HG03378 (cell line): ENCODE results near the gene TRIO.

ENCODE experiments used
- ATAC-seq: cut with Tn5 transposase; IDR thresholded peaks from one replicate; pipeline ENCODE4 v1.9.1; 2021; ENCODE audit warnings: mild to moderate bottlenecking, moderate library complexity; ENCODE audit not compliant: unreplicated experiment

Gene TRIO

DNA sequence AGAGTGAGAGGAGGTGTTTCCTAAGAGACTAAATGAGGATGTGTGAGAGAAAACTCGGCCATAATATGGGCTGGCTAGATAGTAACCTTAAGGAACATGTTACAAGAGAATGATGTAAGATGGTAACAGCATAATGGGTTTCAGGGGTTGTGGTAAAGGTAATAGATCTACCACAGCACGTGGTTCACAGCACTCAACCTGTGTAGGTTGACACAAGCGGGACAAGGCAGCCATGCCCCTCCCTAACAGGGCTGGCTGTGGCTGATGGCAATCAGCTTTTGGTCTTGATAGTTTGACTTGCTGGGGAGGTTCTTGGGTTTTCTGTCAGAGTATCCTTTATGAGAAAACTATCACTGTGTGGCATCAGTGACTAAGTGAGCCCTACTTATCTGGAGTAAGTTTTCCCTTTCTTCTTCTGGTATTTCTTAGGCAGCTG lies 138.6 kb downstream of the TRIO start:
- ATAC-seq = peak; percentile 39

DNA sequence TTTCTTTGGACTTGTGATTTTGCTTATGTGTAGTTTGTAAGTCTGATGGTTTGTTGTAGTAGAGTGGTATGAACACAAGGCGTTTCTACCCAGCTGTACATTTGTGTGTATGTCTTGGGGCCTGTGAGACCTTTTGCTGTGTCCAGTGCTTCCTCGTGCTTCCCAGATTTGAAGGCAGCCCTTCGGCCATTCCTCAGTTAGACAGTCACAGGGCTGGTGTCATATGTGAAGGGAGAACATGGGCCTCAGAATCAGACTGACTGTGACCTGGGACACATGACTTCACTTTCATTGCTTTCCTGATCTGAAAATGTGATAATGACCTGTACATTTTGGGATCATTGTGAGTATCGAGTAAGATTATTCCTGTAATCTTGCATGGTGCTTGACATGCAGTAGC lies 140.0 kb downstream of the TRIO start:
- no peak for ATAC-seq

DNA sequence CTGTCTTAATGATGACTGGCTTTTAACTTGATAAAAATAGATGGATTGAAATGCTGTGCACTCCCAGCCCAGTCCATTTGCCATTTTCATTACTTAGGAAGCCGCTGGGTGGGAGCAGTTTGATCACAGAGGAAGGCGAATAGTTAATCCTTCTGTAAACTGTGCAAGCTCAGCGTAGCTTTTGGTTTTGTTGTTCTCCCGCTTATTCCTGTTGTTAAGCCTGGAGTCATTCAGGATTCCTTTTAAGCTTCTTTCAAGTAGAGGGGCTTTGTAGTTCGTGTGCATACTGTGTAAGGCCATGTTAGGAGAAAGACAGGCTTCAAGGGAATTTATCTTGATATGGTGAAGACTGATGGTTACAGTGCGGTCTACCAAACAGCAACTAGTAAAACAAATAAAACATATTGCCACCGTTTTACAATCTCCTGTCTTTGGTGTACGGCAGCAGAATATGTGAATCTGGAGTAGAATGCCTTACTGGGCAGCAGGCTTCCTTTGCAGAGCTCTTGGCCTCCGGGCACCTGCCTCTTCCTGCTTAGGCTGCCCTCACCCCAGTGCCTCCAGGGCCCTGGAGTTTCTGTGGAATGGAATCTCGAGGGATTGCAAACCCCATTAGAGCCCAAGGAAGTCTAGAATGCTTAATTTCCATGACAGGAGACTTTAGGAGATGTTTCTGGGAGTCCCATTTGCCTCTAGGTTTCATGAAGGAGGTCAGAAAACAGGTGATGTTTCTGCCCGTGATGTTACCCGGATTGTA lies 141.4 kb downstream of the TRIO start:
- no peak for ATAC-seq

DNA sequence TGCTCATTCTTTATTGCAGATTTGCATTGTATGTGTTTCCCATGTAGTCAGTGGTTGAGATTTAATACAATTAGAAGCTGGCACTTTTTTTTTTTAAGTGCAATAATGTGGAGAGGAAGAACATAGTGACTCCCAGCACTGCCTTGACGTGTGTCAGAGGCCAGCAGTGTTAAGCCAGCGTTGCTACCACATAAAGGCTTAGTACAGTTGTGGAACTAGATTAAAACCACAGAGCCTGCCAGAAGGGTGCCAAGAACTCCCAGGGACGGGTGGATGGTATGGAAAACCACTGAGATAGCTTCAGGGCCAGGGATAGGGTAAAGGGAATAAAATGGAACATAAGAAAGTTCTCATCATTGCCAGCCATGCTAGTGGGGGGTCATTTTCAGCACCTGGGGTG lies 142.9 kb downstream of the TRIO start:
- no peak for ATAC-seq

DNA sequence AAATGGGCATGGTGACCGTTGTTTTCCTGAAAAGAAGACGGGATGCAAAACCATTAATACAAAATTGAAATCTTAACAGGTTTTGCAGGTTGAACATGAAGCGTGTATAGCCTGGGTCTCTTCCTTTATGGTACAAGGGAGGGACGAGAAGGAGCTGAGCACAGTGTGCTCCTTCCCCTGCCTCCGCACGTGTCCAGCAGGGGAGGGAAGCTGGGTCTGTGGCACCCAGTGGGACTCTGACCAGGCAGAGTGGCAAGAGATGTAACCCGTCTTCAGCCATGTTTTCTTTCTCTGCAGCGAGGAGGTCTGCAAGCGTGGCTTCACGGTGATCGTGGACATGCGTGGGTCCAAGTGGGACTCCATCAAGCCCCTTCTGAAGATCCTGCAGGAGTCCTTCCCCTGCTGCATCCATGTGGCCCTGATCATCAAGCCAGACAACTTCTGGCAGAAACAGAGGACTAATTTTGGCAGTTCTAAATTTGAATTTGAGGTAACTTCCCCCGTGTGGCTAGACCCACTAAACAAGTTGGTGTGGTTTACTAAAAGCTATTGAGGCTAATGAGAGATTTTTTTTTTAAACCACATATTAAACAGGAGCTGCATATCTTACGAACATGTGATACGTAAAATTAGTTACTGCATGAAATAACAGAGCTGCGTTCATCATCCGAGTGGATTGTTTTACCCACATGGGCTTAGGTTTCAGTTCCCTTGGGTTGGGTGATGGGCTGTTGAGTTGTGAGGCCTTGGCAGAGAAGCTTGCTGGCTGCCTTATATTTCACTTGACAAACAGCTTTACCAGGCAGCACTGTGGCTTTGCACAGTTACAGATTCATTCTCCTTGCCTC lies 143.7 kb downstream of the TRIO start:
- peak; percentile 88 for ATAC-seq

DNA sequence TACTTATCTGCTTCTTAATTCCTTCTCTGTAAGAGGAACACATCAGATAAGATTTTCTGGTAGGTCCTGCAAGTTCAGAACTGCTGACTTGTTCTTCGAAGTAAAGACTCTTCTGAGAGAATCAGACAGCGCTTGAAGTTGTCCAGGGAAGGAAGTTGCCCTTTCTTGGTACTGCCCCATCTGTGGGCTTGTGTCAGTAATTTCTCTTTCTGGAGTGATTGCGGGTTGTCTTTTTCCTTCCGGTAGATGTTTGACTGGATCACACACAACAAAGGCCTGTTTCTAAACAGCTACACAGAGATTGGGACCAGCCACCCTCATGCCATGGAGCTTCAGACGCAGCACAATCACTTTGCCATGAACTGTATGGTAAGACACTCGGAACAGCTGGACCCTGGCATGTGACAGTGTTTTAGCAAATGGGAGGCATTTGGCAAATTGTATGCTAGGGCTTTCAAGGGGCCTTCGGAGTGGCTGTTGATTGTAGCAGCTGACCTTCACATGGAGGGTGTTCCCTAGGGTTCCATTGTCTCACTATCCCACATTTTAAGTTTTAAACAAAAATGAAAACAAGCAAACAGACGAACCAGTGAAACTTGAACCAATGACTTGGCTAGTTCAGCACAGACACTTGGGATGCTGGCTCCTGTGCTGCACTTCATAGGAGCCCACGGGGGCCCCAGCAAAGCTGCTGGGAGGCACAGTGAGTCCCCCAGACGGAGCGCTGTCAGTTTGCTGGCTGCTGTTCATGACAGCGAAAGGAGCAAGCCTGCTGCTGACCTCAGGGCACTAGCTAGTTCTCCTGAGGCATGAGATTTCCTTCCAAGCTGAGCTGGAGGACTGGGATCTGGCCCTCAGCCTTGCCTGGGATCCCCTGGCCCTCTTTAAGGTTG lies 149.9 kb downstream of the TRIO start:
- ATAC-seq = no peak

DNA sequence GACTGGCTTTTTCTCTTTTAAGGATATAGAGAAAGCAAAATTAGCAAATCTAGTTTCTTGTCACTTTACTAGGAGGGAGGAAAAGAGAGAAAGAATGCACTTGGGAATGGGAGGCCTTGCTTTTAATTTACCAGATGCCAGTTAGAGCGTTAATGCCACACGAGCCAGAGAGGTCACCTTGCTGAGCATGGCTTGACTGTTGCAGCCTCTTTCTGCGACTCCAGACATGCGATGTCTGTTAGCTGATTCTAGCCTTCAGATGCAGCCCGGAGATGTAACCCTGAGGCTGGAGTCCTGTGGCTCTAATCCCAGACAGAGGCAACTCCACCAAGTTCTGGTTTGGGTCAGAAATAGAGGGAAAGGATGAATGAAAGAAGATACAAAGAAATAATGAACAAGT lies 152.5 kb downstream of the TRIO start:
- ATAC-seq = no peak

DNA sequence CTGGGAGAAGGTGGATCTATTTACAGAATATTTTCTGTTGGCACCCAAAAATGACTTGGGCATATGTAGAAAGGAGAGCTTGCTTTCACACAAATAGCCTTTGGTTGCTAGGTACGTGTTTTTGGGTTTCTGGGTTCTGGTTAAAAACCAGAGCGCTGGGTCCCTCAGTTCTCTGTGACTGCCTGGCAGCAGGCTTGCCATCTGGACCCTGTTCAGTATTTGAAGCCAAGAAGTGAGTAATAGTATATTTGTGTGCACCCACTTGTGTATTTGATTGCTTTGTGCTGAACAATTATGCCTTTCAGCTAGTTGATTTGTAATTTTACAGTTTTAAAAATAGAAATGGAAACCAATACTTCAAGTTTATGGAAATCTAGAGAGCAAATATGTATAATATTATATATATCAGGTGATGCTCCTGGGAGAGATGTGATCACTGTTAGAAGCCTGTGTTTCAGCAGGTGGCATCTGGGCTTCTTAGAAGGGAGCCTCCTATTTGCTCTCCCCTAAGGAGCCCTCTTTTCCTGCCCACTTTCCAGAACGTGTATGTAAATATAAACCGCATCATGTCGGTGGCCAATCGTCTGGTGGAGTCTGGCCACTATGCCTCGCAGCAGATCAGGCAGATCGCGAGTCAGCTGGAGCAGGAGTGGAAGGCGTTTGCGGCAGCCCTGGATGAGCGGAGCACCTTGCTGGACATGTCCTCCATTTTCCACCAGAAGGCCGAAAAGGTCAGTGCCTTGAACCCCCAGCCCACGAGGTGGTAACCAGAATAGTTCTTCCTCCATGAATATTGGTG lies 153.6 kb downstream of the TRIO start:
- no peak for ATAC-seq

DNA sequence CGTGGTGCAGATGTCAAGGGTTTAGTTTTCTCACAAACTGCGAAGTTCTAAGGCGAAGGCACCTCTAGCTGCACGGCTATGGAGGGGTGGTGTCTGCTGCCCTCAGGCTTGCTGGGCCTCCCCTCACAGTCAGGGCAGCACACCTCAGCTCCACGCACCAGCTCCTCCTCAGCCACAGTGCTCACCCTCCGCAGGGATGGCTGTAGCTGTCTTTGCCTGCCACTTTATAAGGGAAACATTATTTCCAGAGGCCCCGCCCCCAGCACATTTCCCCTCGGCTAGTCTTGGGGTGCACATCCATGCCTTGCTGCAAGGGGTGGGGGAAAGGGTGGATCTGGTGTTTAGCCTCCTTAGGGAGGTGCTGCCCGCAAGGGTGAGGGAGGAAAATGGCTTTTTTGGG lies 154.6 kb downstream of the TRIO start:
- no peak for ATAC-seq

DNA sequence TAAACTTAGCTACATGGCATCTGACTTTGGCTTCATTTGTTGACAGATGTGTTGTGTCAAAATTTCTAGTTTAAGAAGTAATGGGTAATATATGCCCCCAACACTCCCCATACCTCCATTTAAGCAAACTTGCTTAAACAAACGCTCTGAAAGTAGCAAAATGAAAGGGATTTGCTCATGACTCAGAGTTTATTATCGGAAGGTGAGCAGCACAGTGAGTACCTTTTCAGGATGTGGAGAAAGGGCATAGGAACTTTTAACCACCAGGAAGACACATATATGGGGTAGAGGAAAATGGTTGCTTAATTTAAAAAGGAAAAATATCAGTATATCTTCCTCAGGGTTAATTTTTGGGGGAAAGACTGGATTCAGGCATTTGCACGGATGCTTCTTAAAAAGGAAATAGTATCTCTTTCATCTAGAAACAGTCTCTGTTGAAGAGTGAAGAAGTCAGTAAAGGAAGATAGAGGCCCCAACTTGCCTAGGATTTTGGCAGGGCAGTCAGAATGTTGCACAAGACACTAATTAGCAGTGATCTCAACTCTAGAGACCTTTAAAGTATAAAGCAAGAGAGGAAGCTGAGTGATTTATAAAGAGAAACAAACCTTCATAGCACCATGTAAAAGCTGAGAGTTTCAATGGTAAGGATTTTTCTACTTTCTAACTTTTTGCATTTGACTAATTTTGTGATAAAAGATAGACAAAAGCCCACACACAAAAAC lies 155.1 kb downstream of the TRIO start:
- ATAC-seq = no peak

DNA sequence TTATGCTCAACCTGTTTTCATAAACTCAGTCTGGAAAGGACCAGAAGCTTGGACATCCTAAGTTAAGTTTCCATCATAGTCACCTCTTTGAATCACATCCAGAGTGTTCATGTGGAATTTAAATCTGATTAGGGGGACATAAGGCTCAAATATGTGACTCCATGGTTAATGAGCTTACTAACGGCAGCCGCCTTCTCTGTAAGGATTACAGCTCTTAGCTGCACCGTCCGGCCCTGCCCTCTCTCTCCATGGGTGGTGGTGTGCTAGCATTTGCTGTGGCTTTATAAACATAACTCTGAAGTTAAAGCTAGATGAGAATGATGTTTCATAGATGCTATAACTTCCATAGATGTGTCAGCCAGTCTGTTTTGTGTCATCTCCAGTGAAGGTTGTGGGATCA lies 156.5 kb downstream of the TRIO start:
- ATAC-seq = no peak

DNA sequence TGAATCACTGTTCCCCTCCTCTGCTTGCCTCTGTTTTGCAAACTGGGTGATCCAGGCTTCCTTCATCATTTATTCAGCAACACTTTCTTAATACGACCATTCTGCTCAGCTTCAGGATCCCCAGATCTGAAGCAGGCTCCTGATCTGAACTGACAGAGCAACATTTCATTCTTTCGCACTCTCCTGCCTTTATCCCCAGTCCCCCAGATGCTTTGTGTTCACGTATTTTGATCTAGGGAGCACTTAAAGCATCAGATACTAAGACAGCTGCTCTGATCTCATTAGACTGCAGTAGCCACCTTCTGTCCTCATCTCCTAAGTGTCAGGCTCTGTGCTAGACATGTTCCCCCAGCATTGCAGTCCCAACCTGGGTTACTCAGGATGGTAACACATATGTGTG lies 158.0 kb downstream of the TRIO start:
- ATAC-seq = no peak

DNA sequence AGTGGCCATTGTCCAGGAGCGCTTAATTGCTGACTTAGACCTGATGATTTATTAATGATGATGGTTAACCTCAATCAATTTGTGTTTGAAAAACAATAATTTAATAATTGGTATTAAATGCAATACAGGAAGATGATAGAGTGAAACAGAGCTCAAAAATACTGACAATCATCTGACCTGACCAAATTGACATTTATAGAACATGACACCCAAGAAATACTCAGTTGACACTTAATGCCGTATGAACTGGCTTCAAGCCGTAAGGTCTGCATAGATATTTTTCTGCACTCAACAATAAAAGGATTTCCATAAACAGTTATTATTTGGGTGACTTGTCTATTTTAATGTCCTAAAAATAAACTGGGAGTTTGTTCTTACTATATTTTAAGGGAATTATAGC lies 159.2 kb downstream of the TRIO start:
- ATAC-seq = no peak

DNA sequence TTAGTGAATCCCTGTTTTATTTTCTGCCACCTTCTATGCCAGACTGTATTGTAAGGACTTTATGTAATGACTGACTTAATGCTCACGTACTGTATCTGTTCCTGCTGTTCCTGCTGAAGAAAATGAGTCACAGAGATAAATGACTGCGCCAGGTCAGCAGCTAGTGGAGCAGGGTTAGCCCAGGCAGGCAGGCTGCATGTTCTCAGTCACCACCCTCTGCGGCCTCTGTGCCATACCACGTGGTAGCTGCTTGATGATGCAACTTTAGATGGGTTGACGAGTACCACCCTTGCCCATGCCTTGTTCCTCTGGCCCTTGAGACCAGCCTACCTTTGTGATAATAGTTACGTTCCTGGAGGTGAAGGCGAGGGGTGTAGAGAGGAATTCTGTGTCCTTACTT lies 161.9 kb downstream of the TRIO start:
- ATAC-seq = no peak

DNA sequence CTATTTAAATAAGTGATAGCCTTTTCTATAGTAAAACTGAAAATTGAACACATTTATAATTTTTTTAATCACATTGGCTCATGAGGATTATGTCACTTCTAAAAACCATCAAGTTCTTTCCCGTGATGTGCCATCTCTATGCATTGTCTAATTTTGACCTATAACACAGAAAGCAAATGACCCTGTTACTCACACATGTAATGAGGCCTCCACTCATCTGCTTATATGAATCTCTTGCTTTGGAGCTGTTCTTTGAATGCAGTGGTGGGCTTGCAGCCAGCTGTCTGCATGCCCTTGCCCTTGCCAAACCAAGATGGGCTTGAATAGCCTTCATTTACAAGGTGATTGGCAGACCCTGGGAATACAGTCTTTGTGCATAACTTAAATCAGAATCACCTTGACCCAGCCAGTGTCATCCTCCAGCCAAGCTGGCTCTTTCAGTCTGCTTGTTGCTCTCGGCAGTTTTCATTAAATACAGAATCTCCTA lies 163.2 kb downstream of the TRIO start:
- ATAC-seq = no peak

DNA sequence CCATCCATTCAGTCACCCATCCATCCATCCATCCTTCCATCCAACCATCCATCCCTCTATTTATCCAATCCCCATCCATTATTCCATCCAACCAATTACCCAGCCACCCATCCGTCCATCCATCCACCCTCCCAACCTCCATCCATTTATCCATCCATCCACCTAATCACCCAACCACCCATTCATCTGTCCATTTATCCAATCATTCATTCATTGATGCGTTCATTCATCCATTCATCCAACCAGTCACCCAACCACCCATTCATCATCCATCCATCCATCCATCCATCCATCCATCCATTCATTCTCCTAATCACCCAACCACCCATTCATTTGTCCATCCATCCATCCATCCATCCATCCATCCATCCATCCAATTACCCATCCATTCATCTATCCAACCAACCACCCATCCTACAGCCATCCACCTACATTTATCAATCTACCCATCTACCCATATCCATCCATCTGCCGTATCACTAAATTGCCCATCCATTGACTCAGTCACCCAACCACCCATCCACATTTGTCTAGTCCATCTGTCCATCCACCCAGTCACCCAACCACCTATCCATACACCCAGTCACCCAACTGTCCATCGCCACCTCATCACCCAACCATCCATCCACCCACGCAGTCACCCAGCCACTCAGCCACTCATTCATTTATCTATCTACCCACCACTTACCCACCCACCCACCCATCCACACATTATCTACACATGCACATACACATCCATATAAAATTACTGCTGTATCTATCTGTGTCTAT lies 165.4 kb downstream of the TRIO start:
- ATAC-seq = no peak

DNA sequence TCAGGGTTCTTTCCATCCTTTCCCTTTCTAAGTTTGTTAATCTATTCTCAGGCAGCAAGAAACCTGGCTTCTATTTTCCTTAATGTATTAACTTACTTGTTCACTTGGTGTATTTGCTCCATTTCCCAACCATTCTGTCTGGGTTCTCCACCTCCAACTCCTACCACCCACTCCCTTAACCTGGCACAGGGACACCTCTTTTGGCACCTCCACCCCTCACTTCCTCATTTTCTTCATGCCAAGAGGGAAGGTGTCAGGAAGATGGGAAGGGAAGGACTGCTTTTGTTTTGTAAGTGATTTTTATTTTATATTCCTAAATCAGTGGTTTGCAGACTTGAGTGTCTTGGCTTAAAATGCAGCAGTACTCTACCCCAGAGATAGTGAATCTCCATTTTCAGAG lies 166.1 kb downstream of the TRIO start:
- no peak for ATAC-seq

DNA sequence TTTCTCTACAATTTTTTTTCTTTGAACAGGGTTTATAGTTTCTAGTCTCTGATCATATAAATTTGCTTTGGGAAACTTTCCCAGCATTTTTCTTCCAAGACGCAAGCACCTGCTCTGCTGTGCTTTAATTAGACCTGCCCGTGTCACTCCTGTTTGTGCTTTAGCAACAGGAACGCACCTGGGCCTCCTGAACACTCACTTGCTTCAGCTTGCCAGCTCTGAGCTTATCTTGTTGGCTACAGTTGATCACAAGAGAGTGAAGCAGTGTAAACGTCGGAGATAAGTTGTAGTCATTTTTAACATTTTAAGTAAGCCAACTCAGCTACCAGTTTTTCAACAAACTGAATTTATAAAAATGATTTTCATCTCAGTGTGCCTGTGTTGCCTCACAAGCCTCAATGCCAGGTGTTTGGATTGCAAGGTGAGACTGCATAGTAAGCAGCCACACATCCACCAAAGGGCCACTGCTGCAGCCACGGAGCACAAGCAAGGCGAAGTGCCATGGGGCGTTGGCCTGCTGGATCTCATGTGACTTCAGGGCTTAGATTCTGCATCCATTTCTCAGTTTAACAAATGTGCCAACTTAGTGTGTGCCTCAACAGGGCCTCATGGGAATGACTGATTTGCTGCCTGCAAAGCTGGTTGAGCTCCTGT lies 166.9 kb downstream of the TRIO start:
- ATAC-seq = no peak
